ENCODE results near the gene ZNF837.
"Not testable (repeated sequence)": the region's sequence is repeated elsewhere in the genome, so short reads cannot be mapped to it uniquely, and the experiment has no call there.

The ZNF837 gene

GRCh38 chr19:58350871-58351557 is 29.8 kb downstream of the ZNF837 start:
- Histone ChIP-seq H3K4me2 (ENCODE audit: insufficient read depth, low read length, poor library complexity, severe bottlenecking) (no peak overlapping the region), H3K9me3 (replicated peaks in 1 of 2; ENCODE audit: control insufficient read depth in 2 of 2, insufficient read depth in 1 of 2, low read depth in 1 of 2, low read length in 2 of 2) (no peaks in the 10 kb centered on the region), H2BK15ac (ENCODE audit: low read length) (no peak overlapping the region), H3K18ac (ENCODE audit: low read length) (no peak overlapping the region), H2AFZ (ENCODE audit: low read length) (no peak overlapping the region), H3K36me3 (replicated peaks in 1 of 2; ENCODE audit: control insufficient read depth in 2 of 2, insufficient read depth in 2 of 2, low read length in 2 of 2) (peaks cover 4 to 22% of the 10 kb centered on the region in 2 donors), H3K79me1 (ENCODE audit: low read depth, low read length) (peaks cover 3% of the 10 kb centered on the region), H2BK5ac (ENCODE audit: low read length) (no peak overlapping the region), H2BK12ac (ENCODE audit: low read length) (no peak overlapping the region), H3K9ac (ENCODE audit: low read depth, low read length, poor library complexity) (no peak overlapping the region), H3K27me3 (ENCODE audit: control insufficient read depth in 3 of 3, insufficient read depth in 3 of 3, low read depth in 1 of 3, low read length in 3 of 3) (peaks cover 4 to 10% (median 9%) of the 10 kb centered on the region in 3 experiments), H3K27ac (replicated peaks; ENCODE audit: low read length) (no peak overlapping the region), H4K8ac (ENCODE audit: low read depth, low read length) (no peak overlapping the region), H3K4ac (ENCODE audit: low read length) (no peak overlapping the region), H3K23ac (ENCODE audit: low read depth, low read length, poor library complexity) (no peak overlapping the region), H2AK5ac (ENCODE audit: low read depth, low read length) (peak overlapping the region; percentile 56), H2BK120ac (ENCODE audit: low read depth, low read length) (no peak overlapping the region), H3K14ac (ENCODE audit: low read length) (no peak overlapping the region), H3K4me3 (ENCODE audit: low read length in 2 of 2) (no peak overlapping the region), H3K4me1 (ENCODE audit: control insufficient read depth in 2 of 2, insufficient read depth in 1 of 2, low read depth in 1 of 2, low read length in 2 of 2) (peaks cover 0 to 3% of the 10 kb centered on the region in 2 donors), H4K91ac (ENCODE audit: low read depth, low read length, poor library complexity) (no peak overlapping the region)
- WGBS, 2 donors (ENCODE audit: extremely low coverage in 2 of 2, insufficient read length in 2 of 2, insufficient replicate concordance in 1 of 2), result no CpG with 5 or more reads among the region's 34 CpGs
- DNase-seq (ENCODE audit: low spot score), result no peak

GRCh38 chr19:58350001-58350861 is 30.6 kb downstream of the ZNF837 start:
- Histone ChIP-seq H3K4me3 (ENCODE audit: low read length in 2 of 2) (no peak overlapping the region), H3K23ac (ENCODE audit: low read depth, low read length, poor library complexity) (no peak overlapping the region), H3K36me3 (replicated peaks in 1 of 2; ENCODE audit: control insufficient read depth in 2 of 2, insufficient read depth in 2 of 2, low read length in 2 of 2) (peaks cover 2 to 15% of the 10 kb centered on the region in 2 donors), H3K9me3 (replicated peaks in 1 of 2; ENCODE audit: control insufficient read depth in 2 of 2, insufficient read depth in 1 of 2, low read depth in 1 of 2, low read length in 2 of 2) (no peaks in the 10 kb centered on the region), H3K4ac (ENCODE audit: low read length) (no peak overlapping the region), H2AK5ac (ENCODE audit: low read depth, low read length) (no peak overlapping the region), H4K8ac (ENCODE audit: low read depth, low read length) (no peak overlapping the region), H4K91ac (ENCODE audit: low read depth, low read length, poor library complexity) (no peak overlapping the region), H3K27ac (replicated peaks; ENCODE audit: low read length) (no peak overlapping the region), H3K14ac (ENCODE audit: low read length) (no peak overlapping the region), H2BK15ac (ENCODE audit: low read length) (no peak overlapping the region), H3K27me3 (ENCODE audit: control insufficient read depth in 3 of 3, insufficient read depth in 3 of 3, low read depth in 1 of 3, low read length in 3 of 3) (peaks cover 4 to 12% (median 10%) of the 10 kb centered on the region in 3 experiments), H2AFZ (ENCODE audit: low read length) (no peak overlapping the region), H2BK5ac (ENCODE audit: low read length) (no peak overlapping the region), H2BK120ac (ENCODE audit: low read depth, low read length) (no peak overlapping the region), H3K79me1 (ENCODE audit: low read depth, low read length) (peaks cover 3% of the 10 kb centered on the region), H3K18ac (ENCODE audit: low read length) (no peak overlapping the region), H3K4me2 (ENCODE audit: insufficient read depth, low read length, poor library complexity, severe bottlenecking) (no peak overlapping the region), H2BK12ac (ENCODE audit: low read length) (no peak overlapping the region), H3K9ac (ENCODE audit: low read depth, low read length, poor library complexity) (no peak overlapping the region), H3K4me1 (ENCODE audit: control insufficient read depth in 2 of 2, insufficient read depth in 1 of 2, low read depth in 1 of 2, low read length in 2 of 2) (peaks cover 0 to 3% of the 10 kb centered on the region in 2 donors)
- no CpG with 5 or more reads among the region's 84 CpGs for WGBS, 2 donors (ENCODE audit: extremely low coverage in 2 of 2, insufficient read length in 2 of 2, insufficient replicate concordance in 1 of 2)
- DNase-seq (ENCODE audit: low spot score), result no peak

- no peak overlapping the region for H4K91ac ChIP-seq (ENCODE audit: low read depth, low read length, poor library complexity)
- no peak overlapping the region for H4K8ac ChIP-seq (ENCODE audit: low read depth, low read length)
- whole genome bisulfite sequencing, 2 donors (ENCODE audit: extremely low coverage in 2 of 2, insufficient read length in 2 of 2, insufficient replicate concordance in 1 of 2), result no CpG with 5 or more reads among the region's 8 CpGs
- no peak overlapping the region for H3K14ac ChIP-seq (ENCODE audit: low read length)
- H3K27me3 ChIP-seq (ENCODE audit: control insufficient read depth in 3 of 3, insufficient read depth in 3 of 3, low read depth in 1 of 3, low read length in 3 of 3), result peaks cover 4 to 12% (median 10%) of the 10 kb centered on the region in 3 experiments
- H2AK5ac ChIP-seq (ENCODE audit: low read depth, low read length), result no peak overlapping the region
- peaks cover 0 to 3% of the 10 kb centered on the region in 2 donors for H3K4me1 ChIP-seq (ENCODE audit: control insufficient read depth in 2 of 2, insufficient read depth in 1 of 2, low read depth in 1 of 2, low read length in 2 of 2)
- H2BK15ac ChIP-seq (ENCODE audit: low read length), result no peak overlapping the region
- no peak overlapping the region for H3K18ac ChIP-seq (ENCODE audit: low read length)
- no peaks in the 10 kb centered on the region for H3K9me3 ChIP-seq (replicated peaks in 1 of 2; ENCODE audit: control insufficient read depth in 2 of 2, insufficient read depth in 1 of 2, low read depth in 1 of 2, low read length in 2 of 2)
- H2BK5ac ChIP-seq (ENCODE audit: low read length), result no peak overlapping the region
- no peak overlapping the region for H3K4ac ChIP-seq (ENCODE audit: low read length)
- no peak overlapping the region for H3K27ac ChIP-seq (replicated peaks; ENCODE audit: low read length)
- H3K79me1 ChIP-seq (ENCODE audit: low read depth, low read length), result peaks cover 3% of the 10 kb centered on the region
- H3K9ac ChIP-seq (ENCODE audit: low read depth, low read length, poor library complexity), result no peak overlapping the region
- H3K4me2 ChIP-seq (ENCODE audit: insufficient read depth, low read length, poor library complexity, severe bottlenecking), result no peak overlapping the region
- H2BK12ac ChIP-seq (ENCODE audit: low read length), result no peak overlapping the region
- peaks cover 2 to 10% of the 10 kb centered on the region in 2 donors for H3K36me3 ChIP-seq (replicated peaks in 1 of 2; ENCODE audit: control insufficient read depth in 2 of 2, insufficient read depth in 2 of 2, low read length in 2 of 2)
- no peak overlapping the region for H3K4me3 ChIP-seq (ENCODE audit: low read length in 2 of 2)
- DNase-seq (ENCODE audit: low spot score), result no peak
- H2AFZ ChIP-seq (ENCODE audit: low read length), result no peak overlapping the region
- H2BK120ac ChIP-seq (ENCODE audit: low read depth, low read length), result no peak overlapping the region
- no peak overlapping the region for H3K23ac ChIP-seq (ENCODE audit: low read depth, low read length, poor library complexity)
These were observed 31.2 kb downstream of the ZNF837 start for GRCh38 chr19:58349590-58349989.

GRCh38 chr19:58348080-58348479 is 32.8 kb downstream of the ZNF837 start:
- H3K4me1 ChIP-seq (ENCODE audit: control insufficient read depth in 2 of 2, insufficient read depth in 1 of 2, low read depth in 1 of 2, low read length in 2 of 2); H3K23ac ChIP-seq (ENCODE audit: low read depth, low read length, poor library complexity); H2AK5ac ChIP-seq (ENCODE audit: low read depth, low read length); H3K27ac ChIP-seq (replicated peaks; ENCODE audit: low read length); H3K14ac ChIP-seq (ENCODE audit: low read length); H3K9me3 ChIP-seq (replicated peaks in 1 of 2; ENCODE audit: control insufficient read depth in 2 of 2, insufficient read depth in 1 of 2, low read depth in 1 of 2, low read length in 2 of 2); H2BK12ac ChIP-seq (ENCODE audit: low read length); H4K8ac ChIP-seq (ENCODE audit: low read depth, low read length); H2BK15ac ChIP-seq (ENCODE audit: low read length); H3K36me3 ChIP-seq (replicated peaks in 1 of 2; ENCODE audit: control insufficient read depth in 2 of 2, insufficient read depth in 2 of 2, low read length in 2 of 2); DNase-seq (ENCODE audit: low spot score); H3K79me1 ChIP-seq (ENCODE audit: low read depth, low read length); H3K4ac ChIP-seq (ENCODE audit: low read length); H3K18ac ChIP-seq (ENCODE audit: low read length); H2BK5ac ChIP-seq (ENCODE audit: low read length); H4K91ac ChIP-seq (ENCODE audit: low read depth, low read length, poor library complexity); H2BK120ac ChIP-seq (ENCODE audit: low read depth, low read length); H3K9ac ChIP-seq (ENCODE audit: low read depth, low read length, poor library complexity): not testable (repeated sequence)
- WGBS, 2 donors (ENCODE audit: extremely low coverage in 2 of 2, insufficient read length in 2 of 2, insufficient replicate concordance in 1 of 2), result no CpG with 5 or more reads among the region's 12 CpGs
- peak overlapping the region; percentile 53 to 97 for H3K4me3 ChIP-seq (ENCODE audit: low read length in 2 of 2)
- H2AFZ ChIP-seq (ENCODE audit: low read length), result peak overlapping the region; percentile 100
- H3K4me2 ChIP-seq (ENCODE audit: insufficient read depth, low read length, poor library complexity, severe bottlenecking), result peak overlapping the region; percentile 96
- H3K27me3 ChIP-seq (ENCODE audit: control insufficient read depth in 3 of 3, insufficient read depth in 3 of 3, low read depth in 1 of 3, low read length in 3 of 3), result peaks cover 4 to 12% (median 10%) of the 10 kb centered on the region in 3 experiments

Data from neuronal stem cell (in vitro differentiated cells).